Measurements from ENCODE around the gene MERTK.
A peak's percentile ranks its signal among the peaks of the same experiment; 100 is the strongest.
"Not testable (repeated sequence)": the region's sequence is repeated elsewhere in the genome, so short reads cannot be mapped to it uniquely, and the experiment has no call there.

The MERTK gene

GRCh38 chr2:112048236-112048592 lies 149.8 kb downstream of the MERTK start:
- no peak for DNase-seq

- DNase-seq = peak in 1 of 2 experiments; percentile 79
Observed at GRCh38 chr2:112048887-112049286, 150.5 kb downstream of the MERTK start.

GRCh38 chr2:112050316-112050715 lies 151.9 kb downstream of the MERTK start:
- no peak for DNase-seq

GRCh38 chr2:112053917-112054846 lies 155.8 kb downstream of the MERTK start:
- peak; percentile 91 to 99 for DNase-seq

GRCh38 chr2:112054847-112055729 lies 156.7 kb downstream of the MERTK start, which contains the start of gene TMEM87B:
TMEM87B (plus strand) TSS chr2:112055269; CDS start chr2:112055592, 323 bp downstream.
- peak; percentile 91 to 97 for DNase-seq

GRCh38 chr2:112055730-112056625 lies 157.6 kb downstream of the MERTK start:
- DNase-seq = peak; percentile 64 to 86

GRCh38 chr2:112056626-112056987 lies 158.2 kb downstream of the MERTK start:
- DNase-seq = no peak

- no peak for DNase-seq
Observed at GRCh38 chr2:112059671-112060070, 161.3 kb downstream of the MERTK start.

- DNase-seq = no peak
Observed at GRCh38 chr2:112061299-112061698, 162.9 kb downstream of the MERTK start.

- DNase-seq = no peak
Observed at GRCh38 chr2:112061840-112062239, 163.4 kb downstream of the MERTK start.

- no peak for DNase-seq
Observed at GRCh38 chr2:112062894-112063293, 164.5 kb downstream of the MERTK start.

- DNase-seq = no peak
Observed at GRCh38 chr2:112065486-112065885, 167.1 kb downstream of the MERTK start.

GRCh38 chr2:112065966-112066365 lies 167.6 kb downstream of the MERTK start:
- DNase-seq = peak; percentile 51 to 85

GRCh38 chr2:112069794-112070193 lies 171.4 kb downstream of the MERTK start:
- not testable (repeated sequence) for DNase-seq

- no peak for DNase-seq
Observed at GRCh38 chr2:112073875-112074274, 175.5 kb downstream of the MERTK start.

- DNase-seq = no peak
Observed at GRCh38 chr2:112074506-112074905, 176.1 kb downstream of the MERTK start.

GRCh38 chr2:112075490-112076260 lies 177.3 kb downstream of the MERTK start:
- peak; percentile 43 to 84 for DNase-seq

GRCh38 chr2:112077814-112078213 lies 179.4 kb downstream of the MERTK start:
- no peak for DNase-seq

Data from SW 1271 (cell line).